Vagina (tissue), 2 donors: Measurements from ENCODE around the gene ADGRL3.

Experiments used
- CTCF ChIP-seq, 3 experiments: fragments of 450-650 bp in 2 of 3; fragments of 200-600 bp in 1 of 3; sonication (generic) in 1 of 3; IDR thresholded peaks; one replicate each; pipeline ENCODE4 v1.5.1; 2017 to 2019; ENCODE audit warnings: antibody characterized with exemption in 3 of 3, mild to moderate bottlenecking in 2 of 3, moderate library complexity in 2 of 3
- POLR2A ChIP-seq, 2 donors: fragments of 450-650 bp; IDR thresholded peaks; one replicate each; pipeline ENCODE4 v1.6.1; 2017; ENCODE audit warnings: antibody characterized with exemption in 2 of 2, mild to moderate bottlenecking in 2 of 2, moderate library complexity in 2 of 2
- POLR2AphosphoS5 ChIP-seq, 2 donors: sonication (generic); formaldehyde crosslinking; IDR thresholded peaks; one replicate each; pipeline ENCODE4 v1.9.0; 2017; ENCODE audit warnings: antibody characterized with exemption in 2 of 2, mild to moderate bottlenecking in 2 of 2, low read depth in 1 of 2; ENCODE audit not compliant: insufficient read depth in 1 of 2

GRCh38 chr4:61985426-61985825 is 785.3 kb downstream of the ADGRL3 start:
- TF ChIP-seq POLR2A (IDR thresholded peaks at IDR 0.05) (no peak), CTCF (IDR thresholded peaks at IDR 0.05) (no peak), POLR2AphosphoS5 (IDR thresholded peaks at IDR 0.05; ENCODE audit: insufficient read depth in 1 of 2, low read depth in 1 of 2) (no peak)
